Upper lobe of left lung (tissue), 4 donors: ENCODE data around the gene NTF4.

ENCODE experiments used
- CTCF ChIP-seq, 6 experiments: fragments of 450-650 bp in 4 of 6; fragments of 200-600 bp in 2 of 6; sonication (generic) in 2 of 6; IDR thresholded peaks; one replicate each; pipeline ENCODE4 v1.5.1; 2016 to 2019; ENCODE audit warnings: antibody characterized with exemption in 6 of 6
- POLR2A ChIP-seq, 4 donors: fragments of 450-650 bp; IDR thresholded peaks; one replicate each; pipeline ENCODE4 v1.5.1; 2016 to 2017; ENCODE audit warnings: antibody characterized with exemption in 4 of 4, mild to moderate bottlenecking in 2 of 4
- POLR2AphosphoS5 ChIP-seq, 2 donors: sonication (generic); formaldehyde crosslinking; IDR thresholded peaks; one replicate each; pipeline ENCODE4 v1.5.1; 2017; ENCODE audit warnings: antibody characterized with exemption in 2 of 2

GRCh38 chr19:49084206-49085019 is 19.8 kb upstream of the NTF4 start:
- TF ChIP-seq POLR2A (IDR thresholded peaks at IDR 0.05), result no peak
- no peak for TF ChIP-seq POLR2AphosphoS5 (IDR thresholded peaks at IDR 0.05)
- no peak for TF ChIP-seq CTCF (IDR thresholded peaks at IDR 0.05)
